ENCODE data around the gene PTAR1.

The PTAR1 gene

DNA sequence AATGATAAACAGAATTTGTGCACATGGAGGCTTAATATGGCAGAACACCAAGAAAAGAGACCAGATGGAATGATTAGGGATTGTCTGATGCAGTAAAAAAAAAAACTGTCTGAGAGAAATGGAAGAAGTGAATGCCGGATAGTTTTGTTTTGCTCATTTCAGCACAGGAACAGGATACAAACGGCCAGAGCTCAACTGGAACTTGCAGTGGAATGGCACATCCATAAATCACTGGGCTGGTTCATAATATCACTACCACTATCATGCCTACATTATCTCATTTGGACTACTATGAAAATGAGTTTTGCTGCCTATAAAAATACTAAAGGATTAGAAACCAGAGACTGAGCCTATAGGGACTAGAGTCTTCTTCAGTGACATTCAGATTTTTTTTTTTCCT, 9.7 kb downstream of the PTAR1 start:
- DNase-seq (ENCODE audit: low read depth in 2 of 2) = no peak

DNA sequence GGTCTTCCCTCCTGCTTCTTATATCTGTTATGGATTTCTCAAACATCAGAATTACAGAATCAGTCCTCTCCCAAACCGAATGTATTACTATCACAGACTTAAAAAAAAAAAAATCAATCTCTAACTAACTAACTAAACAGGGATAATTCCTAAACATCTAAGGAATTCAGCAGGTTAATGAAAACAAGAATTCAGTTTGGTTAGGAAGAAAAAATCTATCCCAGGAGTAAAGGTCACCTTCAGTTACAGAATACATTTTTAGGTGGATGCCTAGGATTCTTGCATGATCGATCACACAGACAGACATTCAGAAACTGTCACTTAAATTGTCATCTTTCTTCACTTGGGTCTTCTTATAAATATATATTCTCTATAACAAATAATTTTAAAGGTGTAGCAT, 11.5 kb downstream of the PTAR1 start:
- DNase-seq (ENCODE audit: low read depth in 2 of 2) = no peak

DNA sequence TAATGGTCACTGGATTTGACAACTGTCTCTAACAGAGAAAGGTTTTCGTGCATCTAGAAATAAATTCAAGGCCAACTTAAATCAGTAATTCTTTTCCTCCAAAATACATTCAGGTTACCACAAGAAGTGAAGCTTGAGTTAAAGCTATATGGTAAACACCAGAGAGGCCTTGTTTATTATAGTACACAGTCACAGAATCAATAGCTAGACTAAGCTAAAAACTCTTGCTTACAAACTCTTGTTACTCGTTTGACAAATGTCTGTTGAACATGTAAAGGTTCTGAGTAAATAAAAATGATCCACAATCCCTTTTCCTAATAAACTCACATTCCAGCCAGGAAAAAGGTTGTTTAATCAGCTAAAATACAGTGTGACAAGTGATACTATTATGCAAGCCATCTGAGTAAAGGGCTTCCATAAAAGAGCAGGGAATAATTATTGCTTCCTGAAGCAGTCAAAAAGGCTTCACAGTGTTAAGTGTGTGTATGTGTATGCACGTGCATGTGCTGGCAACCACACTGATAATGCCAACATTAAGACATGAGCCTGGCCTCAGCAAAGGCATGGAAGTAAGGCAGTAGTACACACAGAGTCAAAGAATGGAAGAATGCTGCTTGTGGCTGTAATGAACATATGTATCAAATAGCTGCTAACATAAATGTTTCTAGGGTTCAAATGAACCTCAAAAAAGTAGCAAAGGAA, 12.8 kb downstream of the PTAR1 start:
- DNase-seq (ENCODE audit: low read depth in 2 of 2) = no peak

DNA sequence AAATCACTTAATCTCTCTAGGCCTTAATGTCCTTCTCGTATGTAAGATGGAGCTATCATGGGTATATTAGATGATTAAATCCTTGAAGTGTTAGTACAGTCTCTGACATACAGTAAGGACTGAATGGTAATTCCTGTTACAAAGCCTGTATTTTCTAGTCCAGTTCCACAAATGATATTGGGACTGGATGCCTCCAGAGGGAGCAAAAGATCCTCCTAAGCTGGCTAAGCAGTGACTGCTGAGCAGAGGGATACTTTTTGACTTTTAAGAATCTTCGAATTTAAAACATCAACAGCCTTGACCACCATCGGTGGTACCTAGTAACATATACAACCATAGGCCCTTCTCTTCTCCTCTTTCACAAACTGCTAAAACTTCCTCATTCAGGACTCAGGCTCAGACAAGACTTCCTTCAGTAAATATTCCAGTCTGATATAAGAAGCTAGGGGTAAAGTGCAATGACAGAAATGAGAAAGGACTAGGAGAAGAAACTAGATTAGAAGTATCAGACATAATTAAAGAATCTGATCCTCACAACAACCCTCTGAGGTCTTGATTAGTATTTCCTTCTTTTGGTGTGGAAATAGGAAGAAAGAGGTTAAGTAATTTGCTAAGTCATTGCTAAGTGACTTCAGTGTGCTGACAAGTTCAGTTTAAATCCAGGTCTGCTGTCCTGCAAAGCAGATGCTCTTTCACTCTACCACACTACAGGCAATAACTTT, 13.9 kb downstream of the PTAR1 start:
- DNase-seq (ENCODE audit: low read depth in 2 of 2) = no peak

DNA sequence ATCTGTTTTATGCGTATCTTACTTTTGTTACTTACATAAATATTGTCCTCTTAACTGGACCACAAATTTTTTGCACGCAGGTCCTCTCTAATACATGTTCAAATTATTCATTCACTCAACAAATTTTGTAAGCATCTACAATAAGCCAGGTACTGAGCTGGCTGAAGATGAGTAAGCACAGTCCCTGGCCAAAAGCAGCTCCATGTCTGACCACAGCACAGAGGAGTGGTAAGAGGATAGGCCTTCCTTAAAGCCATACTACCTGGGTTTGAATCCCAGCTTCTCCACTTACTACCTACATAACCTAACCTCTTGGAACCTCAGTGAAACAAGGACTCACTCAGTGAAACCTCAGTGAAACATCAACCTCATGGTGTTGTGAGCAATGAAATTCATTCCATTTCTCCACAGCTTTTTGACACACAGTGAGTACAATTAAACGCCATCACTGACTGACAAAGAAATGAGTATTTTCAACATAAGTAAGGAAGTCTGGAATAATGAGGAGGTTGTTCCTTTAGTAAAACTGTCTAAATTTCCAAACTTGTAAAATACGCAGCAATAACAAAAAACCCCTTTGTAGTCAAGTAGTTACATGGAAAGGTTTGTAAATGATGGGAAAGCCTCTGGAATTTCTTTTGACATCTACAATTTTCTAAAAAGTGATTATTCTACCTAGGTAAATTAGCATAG, 15.0 kb downstream of the PTAR1 start:
- no peak for DNase-seq (ENCODE audit: low read depth in 2 of 2)

DNA sequence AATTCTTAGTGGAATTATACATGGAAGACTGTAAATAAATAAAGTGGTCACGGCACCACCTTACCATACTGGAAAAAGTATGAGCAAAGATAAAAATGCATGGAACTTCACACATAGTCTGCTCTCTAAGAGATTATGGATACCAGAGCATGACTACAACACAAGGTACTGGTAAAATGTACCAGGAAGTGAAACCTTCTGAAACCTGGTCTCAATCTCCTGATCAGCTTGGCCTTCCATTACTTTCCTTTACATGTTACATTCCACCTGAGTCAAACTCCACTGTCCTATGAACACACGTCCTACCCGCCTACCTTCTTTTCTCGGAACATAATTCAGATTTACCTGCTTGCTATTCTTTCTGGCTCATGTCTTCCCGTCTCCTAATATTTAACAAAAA, 15.9 kb downstream of the PTAR1 start:
- no peak for DNase-seq (ENCODE audit: low read depth in 2 of 2)

DNA sequence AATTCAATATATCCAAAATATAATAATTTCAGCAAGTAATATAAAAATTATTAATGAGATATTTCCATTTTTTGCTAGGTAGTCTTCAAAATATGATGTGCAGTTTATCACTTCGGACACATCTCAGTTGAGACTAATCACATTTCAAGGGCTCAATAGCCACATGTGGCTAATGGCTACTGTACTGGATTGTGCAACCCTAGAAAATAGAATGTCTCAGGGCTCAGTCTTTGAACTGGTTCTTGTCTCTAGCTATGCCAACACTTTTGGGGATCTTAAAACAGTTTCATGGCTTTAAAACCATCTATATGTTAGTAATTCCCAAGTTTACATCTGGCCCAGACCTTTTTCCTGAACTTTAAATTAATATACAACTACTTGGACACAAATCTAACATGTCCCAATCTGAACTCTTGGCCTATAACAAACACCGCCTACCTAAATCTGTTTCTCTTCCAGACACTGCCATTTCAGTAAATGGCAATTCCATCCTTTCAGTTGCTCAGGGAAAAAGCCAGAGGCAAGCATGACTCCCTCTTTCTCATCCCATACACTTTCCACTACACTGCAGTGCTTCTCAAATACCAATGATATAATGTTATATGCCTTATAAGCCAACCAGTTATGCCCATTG, 18.8 kb downstream of the PTAR1 start:
- DNase-seq (ENCODE audit: low read depth in 2 of 2) = no peak

DNA sequence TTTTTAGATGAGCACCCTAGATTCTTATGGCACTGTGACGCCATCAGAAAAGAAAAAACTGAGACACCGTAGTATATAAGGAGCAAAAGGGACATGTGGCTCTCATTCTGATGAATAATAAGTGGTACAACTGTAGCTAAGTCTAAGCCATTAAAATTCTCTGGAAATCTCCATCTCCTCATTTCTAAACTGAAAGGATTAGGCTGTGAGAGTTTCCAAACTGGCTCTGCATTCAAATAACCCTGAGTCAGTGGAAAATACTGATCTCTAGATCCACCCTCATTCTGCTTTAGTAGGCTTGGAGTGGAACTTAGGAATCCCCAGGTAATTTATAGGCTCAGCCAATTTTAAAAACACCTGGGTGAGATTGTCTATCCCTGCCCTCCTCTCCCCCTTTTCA, 28.5 kb downstream of the PTAR1 start:
- DNase-seq (ENCODE audit: low read depth in 2 of 2) = no peak

DNA sequence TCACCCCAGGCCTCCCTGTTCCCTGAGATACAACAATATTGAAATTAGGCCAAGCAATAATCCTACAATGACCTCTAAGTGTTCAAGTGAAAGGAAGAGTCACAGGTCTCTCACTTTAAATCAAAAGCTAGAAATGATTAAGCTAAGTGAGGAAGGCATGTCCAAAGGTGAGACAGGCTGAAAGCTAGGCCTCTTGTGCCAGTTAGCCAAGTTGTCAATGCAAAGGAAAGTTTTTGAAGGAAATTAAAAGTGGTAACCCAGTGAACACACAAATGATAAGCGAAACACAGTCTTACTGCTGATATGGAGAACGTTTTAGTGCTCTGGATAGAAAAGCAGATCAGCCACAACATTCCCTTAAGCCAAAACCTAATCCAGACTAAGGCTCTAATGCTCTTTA, 39.8 kb downstream of the PTAR1 start:
- no peak for DNase-seq (ENCODE audit: low read depth in 2 of 2)

DNA sequence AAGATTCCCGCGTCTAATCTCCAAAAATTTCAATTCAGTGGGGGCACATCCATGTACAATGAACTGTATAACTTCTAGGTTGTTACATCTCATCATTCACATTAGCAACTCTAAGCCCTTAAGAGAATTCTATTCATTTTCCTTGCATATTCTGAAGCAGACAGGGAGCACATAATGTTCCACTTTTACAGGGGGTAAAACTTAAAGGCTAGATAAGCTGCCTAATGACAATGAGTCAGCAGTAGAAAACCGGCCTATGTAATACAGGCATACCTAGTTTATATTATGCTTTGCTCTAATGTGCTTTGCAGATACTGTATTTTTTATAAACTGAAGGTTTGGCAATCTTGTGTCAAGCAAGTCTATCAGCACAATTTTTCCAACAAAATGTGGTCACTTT, 40.4 kb downstream of the PTAR1 start:
- no peak for DNase-seq (ENCODE audit: low read depth in 2 of 2)

DNA sequence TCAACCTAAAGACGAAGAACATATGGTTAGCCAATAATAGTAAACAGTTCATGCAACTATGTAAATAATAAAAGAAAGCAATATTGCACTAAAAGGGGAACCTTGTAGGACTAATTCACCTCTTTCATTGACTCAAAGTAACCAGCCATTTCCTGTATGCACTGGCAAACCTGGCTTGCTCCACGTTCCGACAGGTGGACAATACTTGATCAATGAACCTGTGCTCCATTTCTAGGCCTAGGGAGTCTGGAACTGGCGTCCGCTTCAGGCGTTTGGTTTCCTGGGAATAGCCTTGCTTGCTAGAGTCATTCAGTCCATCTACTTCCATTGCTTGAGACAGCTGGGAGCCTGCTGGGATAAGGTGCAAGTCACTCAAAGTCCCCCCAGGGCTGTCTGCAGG, 41.6 kb downstream of the PTAR1 start:
- no peak for DNase-seq (ENCODE audit: low read depth in 2 of 2)

DNA sequence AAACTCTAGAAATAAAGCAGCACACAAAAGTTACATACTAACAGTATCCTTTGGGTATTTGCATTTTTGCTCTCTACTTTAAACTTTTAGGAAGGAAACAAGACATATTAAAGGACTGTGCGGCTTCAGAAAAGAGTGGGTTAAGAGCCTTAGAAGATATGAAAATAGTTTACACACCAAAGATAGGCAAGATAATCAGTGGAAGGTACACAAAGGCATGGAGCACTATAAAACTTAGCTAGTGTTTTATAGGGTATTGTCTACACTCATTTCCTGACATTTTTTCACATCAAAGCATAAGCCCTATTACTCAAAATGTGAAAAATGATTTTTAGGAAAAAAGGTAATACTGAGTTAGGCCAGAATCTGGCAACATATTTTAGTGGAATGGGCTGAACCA, 44.0 kb downstream of the PTAR1 start:
- DNase-seq (ENCODE audit: low read depth in 2 of 2) = no peak

DNA sequence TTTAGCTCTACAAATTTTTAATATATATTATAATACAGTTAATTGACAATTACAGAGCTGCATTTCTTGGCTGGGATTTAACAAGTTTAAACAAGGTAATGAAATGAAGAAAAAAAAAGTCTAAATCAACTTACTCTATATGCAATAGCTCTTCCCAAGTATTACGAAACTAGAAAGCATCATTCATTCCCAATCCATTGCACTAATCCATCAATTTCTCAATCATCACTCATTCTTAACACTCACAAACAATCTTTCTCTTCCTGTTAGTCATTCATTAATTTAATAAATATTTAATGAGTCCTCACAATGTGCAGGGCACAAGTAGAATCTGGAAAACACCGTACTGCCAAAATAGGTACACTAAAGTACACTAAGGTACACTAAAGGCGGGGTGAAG, 44.7 kb downstream of the PTAR1 start:
- DNase-seq (ENCODE audit: low read depth in 2 of 2) = no peak

DNA sequence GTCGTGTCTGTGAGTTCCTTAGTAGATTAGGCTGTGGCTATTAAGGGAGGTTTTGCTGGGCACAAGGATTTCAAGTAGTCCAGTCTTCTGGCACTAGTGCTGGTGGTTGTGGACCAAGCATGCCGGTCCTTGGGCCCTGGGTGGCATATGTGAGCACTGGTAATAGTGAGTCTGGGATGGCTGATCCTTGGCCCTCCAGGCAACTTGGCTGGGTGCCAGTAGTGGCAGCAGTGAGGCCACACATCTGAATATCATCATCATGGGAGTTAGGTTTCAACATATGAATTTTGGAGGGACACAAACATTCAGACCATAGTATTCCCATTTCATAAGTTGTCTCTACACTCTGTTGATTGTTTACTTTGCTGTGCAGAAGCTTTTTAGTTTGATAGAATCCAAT, 62.3 kb downstream of the PTAR1 start:
- no peak for DNase-seq (ENCODE audit: low read depth in 2 of 2)

DNA sequence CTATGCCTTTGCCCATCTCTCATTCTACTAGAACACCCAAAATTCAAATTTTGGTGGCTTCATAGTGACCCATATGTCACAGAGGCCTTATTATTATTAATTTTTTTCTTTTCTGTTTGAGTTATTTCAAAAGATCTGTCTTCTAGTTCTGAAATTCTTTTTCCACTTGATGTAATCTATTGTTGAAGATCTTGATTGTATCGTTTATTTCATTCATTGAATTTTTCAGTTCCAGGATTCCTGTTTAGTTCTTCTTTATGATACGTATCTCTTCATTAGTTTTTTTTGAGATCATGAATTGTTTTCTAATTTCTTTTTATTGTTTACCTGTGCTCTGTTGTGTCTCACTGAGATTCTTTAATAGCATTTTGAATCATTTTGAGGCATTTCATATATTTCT, 63.0 kb downstream of the PTAR1 start:
- DNase-seq (ENCODE audit: low read depth in 2 of 2) = no peak

DNA sequence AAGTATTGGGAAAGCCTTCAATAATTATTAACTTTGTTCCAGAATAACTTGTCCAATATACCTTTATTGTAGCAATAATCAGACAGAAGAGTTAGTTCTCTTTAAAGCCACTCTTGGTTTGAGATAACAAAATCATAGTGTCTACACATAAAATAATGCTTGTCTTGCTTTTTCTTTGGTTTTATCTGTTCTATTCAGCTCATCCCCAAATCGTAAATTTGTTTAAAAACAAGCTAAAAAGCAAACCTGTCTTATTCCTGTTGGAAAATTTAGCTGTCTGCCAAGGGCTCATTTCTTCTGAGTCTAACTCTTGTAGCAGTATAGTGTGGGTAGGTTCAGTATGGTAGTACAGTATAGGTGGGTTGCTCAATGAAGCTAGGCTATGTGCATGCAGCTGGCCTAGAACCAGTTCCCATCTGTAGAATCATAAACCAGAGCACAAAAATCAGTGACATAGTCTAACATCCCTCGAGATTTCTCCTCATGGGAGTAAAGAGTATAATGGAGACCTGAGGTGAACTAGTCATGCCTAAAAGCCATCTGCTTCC, 69.7 kb downstream of the PTAR1 start:
- no peak for DNase-seq (ENCODE audit: low read depth in 2 of 2)

DNA sequence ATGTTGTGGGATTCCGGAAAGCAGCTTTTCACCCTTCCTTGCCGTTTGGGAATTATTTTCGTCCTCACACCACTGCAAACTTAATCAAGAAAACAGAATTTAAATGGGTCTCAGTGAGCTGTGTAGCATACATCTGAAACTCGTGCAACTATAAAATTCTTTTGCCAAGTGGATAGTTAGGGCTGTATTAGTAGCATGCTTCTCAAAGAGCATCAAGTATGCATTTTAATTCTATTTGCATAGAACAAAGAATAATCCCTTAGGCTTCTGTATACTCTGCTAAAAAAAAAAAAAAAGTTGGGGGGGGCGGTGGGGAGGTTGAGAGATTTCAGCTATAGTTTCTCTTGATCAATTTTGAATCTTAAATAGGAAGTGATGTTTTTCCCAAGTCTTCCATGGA, 75.9 kb downstream of the PTAR1 start:
- DNase-seq (ENCODE audit: low read depth in 2 of 2) = no peak

DNA sequence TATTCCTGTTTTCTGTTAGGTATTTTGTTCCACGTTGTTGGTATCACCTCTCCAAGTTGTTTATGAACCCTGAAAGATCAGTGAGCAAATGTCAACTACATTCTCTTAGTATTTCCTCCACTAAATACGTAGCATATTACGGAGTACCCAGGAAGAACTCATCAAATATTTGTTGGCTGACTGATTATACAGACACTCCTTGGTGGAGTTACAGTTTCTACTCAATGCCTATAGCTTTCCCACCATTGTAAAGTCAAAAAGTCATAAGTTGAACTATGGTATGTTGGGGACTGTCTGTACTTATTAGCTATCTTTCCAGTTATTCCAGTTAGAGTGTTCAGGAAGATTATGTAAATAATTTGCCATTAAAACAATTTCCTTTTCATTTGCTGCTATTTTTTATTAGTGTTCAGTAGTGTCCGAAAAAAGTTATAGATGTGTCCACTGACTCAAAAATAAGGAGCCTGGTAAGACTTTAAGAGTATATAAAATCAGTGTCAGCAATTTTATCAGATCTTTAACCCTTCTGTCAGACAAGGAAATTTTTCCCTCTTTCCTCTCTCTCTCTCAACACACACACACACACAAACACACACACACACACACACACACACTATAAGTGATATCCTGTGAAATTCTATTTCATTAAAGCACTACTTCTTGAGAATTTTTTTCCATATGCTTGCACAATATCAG, 80.8 kb downstream of the PTAR1 start:
- DNase-seq (ENCODE audit: low read depth in 2 of 2) = no peak

DNA sequence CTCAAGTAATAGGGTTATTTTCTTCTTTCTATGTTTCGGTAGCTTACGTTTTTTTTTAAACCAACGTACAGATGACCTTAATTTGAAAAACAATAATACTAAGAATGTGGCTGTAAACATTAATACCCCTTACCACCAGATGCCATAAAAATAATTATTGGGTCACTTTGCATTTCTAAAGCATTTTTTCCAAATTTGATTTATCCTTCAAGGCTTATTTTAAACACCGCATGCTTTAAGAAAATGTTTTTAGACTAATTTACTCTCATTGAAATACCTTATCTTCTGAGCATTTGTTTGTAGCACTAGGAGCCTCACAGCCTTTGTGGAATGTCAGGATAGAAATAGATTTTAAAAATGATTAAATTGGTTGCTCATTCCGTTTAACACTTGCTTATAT, 81.9 kb downstream of the PTAR1 start:
- no peak for DNase-seq (ENCODE audit: low read depth in 2 of 2)

DNA sequence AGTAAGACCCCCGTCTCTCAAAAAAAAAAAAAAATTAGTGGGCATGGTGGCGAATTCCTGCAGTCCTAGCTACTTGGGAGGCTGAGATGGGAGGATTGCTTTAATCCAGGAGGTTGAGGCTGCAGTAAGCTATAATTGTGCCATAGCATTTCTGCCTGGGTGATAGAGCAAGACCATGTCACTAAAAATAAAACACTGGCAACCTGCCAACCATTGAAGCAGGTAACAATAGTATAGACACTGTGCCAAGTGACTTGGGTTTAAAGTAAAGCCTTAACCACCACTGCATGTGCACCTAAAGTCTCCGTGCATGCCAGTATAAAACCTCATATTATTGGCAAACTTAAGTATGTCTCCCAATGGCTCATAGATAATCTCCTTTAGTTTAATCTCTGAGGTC, 84.2 kb downstream of the PTAR1 start:
- DNase-seq (ENCODE audit: low read depth in 2 of 2) = no peak

DNA sequence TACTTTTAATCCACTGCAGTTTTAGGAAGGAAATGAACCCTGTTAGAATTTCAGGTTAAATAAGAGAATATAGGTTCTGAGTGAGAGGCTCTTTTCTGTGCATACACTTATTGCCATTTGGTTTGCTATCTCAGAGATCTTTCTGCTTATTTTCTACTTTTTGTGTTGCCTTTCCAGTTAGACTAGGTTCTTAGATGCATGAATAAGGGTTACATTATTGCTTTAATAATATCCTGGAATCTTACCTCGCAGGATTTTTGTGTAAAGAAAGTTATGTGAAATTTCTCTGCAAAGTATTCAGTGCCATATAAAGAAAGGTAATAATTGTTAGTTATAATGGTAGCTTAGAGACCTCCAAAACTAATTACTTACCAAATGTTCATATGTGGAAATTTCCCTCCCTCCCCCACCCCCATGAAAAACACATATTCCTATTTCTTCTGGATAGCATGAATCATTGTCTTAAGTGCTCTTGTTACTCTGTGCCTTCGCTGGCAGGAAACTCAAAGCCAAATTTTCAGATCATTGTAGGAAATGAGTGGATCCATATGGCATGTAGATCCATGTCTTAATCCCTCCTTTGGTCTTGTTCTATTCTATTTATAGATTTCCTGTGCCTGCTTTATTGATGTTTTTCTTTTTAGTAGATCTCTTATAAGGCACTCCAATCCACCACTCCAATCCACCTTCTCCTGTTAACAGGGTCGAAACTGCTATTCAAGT, 84.9 kb downstream of the PTAR1 start:
- DNase-seq (ENCODE audit: low read depth in 2 of 2) = no peak

Data from stimulated activated CD8-positive, alpha-beta memory T cell treated with anti-CD3 and anti-CD28 coated beads, Interleukin-7, amount 100 ng/mL, for 4 hours (primary cell).